ENCODE data around the gene NR5A2.

The NR5A2 gene

GRCh38 chr1:200075522-200075921 lies 48.0 kb downstream of the NR5A2 start:
- no peak for DNase-seq

DNA sequence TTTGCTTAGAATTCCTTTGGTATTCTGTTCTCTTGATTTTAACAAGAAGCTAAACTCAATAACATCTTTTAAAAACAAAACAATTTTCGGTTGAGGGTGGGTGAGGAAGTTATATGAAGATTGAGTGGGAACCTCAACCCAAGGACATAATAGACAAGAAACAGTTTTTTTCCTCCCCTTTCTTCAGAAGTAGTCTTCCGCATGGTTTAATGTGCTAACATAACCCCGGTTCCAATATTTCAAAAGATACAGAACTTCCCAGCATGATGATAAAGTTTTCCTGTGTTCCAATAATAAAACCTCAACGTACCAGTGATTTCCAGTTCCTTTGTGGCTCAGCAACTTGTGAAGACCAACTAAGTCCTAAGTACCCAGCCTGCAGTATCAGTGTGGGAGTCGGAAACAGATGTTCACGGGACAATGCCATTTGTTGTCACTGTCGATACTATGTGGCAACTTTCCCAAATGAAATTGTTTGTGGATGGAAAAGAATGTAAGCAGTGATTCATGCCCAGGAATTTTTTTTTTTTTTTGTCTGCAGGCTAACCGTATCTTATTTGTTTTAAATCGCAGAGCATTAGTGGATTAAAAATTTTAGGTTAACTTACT lies 48.5 kb downstream of the NR5A2 start:
- DNase-seq = no peak

DNA sequence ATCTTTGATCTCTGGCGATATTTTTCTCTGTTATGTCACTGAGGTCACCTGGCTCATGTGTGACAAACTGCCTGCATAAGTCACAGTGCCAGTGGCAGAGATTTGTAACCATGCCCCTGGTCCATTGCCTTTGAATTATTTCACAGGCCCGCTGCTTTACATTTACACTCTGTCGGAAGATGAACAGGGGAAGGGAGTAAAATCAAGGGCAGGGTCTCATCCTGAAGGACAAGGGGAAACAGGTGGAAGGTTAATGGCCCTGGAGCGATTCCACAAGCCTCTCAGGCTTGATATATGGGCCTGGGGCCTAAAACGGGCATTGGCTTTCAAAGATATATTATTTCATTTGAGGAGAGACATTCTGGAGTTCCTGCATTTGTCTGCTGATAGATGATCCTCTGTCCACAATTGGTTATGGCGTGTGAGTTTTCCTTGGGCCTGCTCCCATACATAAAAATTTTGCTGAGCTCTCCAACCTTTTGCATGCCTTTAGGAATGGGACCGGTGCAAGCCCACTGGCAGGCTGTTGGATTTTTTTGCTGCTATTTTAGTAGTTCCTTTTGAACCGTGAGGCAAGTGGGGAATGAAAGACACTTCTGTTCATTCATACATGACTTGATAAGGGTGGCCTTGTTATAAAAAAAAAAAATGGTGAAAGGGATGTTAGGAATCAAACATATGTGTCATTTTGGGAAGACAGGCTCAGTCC lies 51.9 kb downstream of the NR5A2 start:
- no peak for DNase-seq

DNA sequence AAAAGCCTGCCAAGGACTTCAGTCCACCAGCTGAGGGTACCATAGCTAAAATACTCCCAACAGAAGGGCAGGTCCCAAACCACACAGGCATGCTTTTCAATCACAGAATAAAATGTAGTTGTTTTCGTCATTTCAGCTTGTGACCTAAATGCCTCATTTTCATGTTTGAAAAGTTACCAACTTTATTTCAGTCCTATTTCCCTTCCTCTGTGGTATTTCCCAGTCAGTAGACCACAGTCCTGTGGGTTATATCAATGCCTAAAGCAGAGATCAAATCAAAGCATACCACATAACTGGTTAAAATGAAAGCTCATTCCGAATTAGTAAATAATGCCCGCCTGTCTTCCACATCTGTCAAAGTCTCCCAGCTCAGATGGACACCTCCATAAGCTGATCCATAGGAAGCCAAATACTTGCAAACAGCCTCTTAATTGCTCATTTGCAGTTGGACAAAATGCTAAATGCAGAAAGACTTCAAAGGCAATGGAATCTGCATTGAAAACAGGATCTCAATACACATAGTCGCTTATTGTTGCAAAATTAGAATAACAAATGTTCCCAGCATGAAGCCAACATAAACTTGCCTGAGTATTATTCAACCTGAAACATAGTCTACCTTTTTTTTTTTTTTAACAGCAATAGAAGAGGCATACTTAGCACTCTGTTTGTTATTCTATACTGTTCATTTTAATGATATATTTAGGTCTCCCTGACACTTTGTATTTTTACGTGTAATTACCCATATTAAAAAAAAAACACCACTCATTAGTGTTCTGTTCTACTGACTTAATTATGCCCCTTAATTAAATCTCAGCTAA lies 53.9 kb downstream of the NR5A2 start:
- no peak for DNase-seq

DNA sequence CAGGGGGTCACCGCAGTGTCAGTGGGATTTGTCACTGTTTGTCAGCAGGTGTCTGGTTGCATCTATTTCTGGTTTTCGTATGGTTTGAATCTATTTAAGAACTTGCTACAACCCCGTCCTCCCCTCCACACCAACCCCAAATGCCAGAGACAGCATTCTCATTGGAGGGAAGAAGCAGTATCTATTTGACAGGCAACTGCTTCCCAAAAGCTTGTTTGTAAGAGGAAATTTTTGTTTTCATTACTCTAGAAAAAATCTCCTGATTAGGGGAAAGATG lies 54.4 kb downstream of the NR5A2 start:
- no peak for DNase-seq

- no peak for DNase-seq
Measured at GRCh38 chr1:200082329-200082728, 54.8 kb downstream of the NR5A2 start.

DNA sequence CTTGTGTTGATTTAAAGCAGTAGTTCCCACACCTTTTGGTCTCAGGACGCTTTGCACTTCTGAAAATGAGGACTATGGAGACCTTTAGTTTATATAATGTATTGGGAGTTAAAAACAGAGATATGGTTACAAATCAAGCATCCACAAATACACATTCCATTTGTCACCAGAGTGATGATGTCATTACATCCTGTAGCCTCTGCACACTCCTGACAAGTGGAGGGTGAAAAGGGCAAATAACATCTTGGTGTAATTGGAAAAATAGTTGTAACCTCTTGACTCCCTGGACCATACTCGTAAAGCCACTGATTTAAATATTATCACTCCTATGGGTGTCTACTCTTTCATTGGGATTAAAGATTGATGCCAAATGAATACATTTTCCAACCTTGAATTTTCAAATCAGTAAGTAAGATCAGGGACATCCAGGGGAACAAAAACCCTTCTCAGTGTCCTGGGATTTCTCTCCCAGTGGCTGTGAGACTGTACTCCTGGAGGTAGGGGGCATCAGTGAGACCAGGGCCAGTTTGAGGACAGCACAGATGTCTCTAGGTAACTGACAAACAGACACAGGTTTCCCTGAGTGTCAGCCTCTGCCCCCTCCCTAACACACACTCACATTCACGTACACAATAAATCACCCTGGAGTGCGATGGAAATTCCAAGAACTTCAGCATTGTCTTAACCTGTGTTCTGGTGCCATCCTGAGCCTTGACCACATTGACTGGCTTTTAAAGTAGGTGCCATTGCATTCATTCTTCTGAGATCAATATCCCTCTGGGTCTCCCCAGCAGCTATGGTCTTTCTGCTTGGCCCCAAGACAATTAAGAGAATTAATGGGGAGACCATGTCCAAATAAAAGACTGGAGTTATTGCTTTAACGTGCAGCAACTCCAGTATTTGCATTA lies 63.0 kb downstream of the NR5A2 start:
- no peak for DNase-seq

DNA sequence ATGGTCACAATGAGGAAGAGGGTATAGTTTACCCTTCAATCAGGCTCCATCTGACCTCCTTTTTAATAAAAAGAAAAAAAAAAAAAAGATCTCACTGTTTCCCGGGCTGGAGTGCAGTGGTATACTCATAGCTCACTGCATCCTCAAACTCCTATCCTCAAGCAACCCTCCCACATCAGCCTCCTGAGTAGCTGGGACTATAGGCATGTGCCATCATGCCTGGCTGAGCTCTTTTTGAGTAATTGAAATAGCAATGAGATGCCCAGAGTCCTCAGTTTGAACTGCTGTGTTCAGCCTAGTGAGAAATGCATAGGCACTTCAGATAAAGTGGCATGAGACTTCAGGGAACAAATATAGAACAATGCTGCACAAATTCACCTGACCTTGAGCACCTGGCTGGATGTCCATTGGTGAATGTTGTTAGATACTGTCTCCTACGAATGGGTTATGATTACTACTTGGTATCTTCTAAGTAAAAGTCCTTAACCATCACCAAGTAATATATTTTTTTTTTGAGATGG lies 67.6 kb downstream of the NR5A2 start:
- peak; percentile 22 for DNase-seq

- DNase-seq = no peak
Measured at GRCh38 chr1:200096774-200097173, 69.3 kb downstream of the NR5A2 start.

DNA sequence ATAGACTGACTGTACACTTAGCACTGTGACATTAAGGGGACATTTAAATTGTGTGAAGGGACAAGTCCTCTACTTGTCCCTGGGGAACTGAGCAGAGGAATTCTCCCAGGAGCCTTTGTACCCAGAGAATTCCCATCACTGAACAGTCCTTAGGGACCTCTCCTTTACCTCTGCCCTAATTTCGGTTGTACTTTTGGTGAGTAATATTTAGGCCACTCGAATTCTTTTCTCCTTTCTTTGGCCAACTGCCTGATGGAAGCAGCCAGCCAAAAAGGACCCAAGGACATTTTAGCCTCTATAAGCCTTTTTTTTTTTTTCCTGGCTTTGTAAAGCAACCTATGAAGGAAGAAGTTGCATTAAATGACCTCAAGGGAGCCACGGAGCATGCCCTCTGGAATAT lies 71.5 kb downstream of the NR5A2 start:
- no peak for DNase-seq

DNA sequence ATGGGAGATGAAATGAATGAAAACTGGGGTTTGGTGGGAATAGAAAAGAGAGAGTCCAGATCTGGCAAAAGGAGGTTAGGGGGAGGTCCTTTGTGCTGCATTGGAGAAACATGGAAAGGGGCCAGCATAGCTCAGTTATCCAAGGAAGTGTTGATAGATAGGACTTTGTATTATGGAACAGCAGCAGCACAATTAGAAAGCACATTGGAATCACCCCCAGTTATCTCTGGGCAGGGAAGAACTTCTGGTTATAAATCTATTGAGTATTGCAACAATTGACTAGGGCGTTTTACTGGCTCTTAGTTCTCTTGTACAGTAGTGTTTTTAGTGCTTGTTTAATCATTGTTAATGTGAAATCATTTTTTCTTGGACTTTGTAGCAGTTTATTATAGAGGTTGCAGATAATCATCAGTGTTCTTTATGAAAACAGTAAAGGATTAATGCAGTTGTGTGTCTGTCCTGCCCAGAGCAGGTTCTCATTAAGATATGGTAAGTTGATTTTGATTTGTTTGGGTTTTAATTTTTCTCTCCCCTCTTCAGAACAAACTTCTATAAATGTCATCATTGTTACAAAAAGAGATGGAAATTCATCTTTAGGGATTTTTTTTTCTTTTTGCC lies 76.6 kb downstream of the NR5A2 start:
- DNase-seq = no peak

- no peak for DNase-seq
Measured at GRCh38 chr1:200107004-200107470, 79.5 kb downstream of the NR5A2 start.

- no peak for DNase-seq
Measured at GRCh38 chr1:200108659-200109058, 81.1 kb downstream of the NR5A2 start.

DNA sequence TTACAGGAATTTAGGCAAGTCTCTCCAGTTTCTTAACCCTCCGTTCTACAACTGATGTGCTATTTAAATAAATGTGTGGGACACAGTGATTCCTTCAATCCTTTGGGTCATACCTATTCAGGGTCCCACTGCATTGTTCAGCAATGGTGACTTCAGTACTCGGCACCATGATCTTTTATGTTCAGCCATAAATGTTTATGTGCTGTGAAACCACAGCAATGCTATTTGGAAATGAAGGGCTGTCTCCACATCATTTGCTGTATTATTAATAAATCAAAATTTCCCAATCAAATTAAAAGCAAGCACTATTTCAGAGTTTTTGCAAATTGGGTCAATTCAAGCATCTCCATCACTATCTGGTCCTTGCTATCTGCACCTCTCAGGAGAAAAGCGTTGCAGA lies 84.8 kb downstream of the NR5A2 start:
- DNase-seq = no peak

DNA sequence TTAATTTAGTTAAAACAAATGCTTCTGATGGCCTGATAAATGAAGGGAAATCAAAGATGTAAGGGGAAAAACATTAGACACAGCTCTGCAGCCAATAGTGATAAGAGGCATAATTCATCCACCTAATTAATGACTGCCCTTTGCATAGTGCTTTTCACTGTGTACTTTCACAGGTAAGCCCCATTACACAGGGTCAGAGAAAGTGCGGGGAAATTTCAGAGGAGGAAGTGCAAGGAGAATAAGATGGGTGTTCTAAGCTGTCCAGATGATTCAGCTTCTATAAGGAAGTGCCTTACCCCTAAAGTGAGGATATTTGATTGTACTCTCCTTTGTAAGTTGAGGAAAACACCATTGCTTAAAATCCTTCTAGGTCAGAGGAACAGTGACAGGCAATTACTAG lies 88.0 kb downstream of the NR5A2 start:
- DNase-seq = no peak

GRCh38 chr1:200116324-200116723 lies 88.8 kb downstream of the NR5A2 start:
- no peak for DNase-seq

DNA sequence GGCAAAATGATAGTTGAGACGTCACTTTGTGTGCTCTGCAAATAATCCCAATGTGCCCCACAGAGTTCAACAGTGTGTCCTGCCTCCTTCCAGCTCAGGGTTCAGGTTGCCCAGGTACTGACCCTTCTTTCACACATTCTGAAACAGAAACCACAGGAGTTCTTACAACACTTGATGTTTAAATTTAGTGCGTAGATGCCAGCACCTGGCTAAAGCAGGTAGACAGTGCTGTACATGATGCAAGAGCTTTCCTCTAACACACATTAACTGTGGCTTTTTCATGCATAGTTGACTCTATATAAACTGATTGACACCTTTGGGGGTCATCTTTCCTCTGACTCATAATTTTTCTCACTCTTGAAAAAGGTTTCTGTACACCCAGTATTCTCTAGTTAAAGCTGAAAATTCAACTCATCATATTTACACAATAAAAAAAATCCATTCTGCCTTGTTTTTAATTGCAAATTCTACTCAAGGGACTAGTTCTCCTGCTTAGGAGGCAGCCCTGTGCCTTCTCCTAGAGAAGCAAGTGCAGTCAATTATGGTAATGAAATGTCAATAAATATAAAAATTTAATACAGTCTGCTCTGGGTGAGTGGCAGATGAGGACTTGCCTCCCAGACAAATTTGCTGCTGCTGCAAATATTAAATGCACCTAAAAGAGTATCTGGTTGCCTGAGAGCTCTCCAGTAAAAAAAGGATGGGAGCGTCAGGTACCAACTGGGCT lies 91.4 kb downstream of the NR5A2 start:
- DNase-seq = peak; percentile 11

DNA sequence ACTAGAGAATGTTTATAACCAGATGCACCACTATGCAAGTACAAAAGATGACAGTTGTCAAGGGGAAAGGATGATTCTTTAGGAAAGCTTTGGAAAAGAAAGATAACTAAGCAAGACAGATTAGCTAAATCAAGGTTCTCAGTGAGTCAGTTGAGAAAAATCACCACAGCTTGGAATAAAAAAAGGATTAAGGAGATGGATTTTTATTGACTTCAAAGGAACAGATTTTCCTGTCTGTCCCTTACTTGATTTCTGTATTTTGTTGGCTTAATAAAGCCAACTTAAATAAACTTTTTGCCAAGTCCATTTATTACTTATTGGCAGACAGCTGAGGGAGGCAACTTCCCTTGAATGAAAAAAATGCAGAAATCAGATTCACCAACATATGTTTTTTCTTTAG lies 93.9 kb downstream of the NR5A2 start:
- DNase-seq = no peak

DNA sequence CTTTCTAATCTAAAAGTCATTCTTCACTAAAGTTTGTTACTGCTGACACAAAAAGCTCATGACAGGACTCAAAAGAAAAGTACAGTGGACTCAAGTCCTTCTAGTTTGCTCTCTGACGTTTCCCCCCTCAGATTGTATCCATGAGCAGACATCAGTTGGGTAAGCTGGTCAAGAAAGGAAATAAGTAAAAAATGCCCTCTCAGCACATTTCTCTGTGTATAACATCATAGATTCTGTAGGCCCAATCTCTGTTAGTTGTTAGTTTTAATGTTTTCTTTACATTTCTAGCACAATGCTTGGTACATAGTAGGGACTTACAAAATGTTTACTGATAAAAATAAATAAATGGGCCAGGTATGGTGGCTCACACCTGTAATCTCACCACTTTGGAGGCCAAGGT lies 96.8 kb downstream of the NR5A2 start:
- no peak for DNase-seq

- DNase-seq = no peak
Measured at GRCh38 chr1:200128081-200128480, 100.6 kb downstream of the NR5A2 start.
